WTC11 (cell line): ENCODE results near the gene MT1G.

Experiments used
- CREB1 ChIP-seq: sonication (generic); formaldehyde crosslinking; IDR thresholded peaks from 2 replicates; pipeline ENCODE4 v1.8.0; 2023; ENCODE audit warnings: mild to moderate bottlenecking, missing genetic modification reagents
- ETV6 ChIP-seq: sonication (generic); formaldehyde crosslinking; IDR thresholded peaks from 2 replicates; pipeline ENCODE4 v1.8.1; 2022; ENCODE audit warnings: mild to moderate bottlenecking, missing genetic modification reagents
- JUN ChIP-seq: sonication (generic); formaldehyde crosslinking; IDR thresholded peaks from 2 replicates; pipeline ENCODE4 v1.8.0; 2023; ENCODE audit warnings: mild to moderate bottlenecking, missing genetic modification reagents
- MXD4 ChIP-seq: fragments of 250-450 bp; sonication (Bioruptor Pico); IDR thresholded peaks from 2 replicates; pipeline ENCODE4 v1.8.0; 2021; ENCODE audit warnings: mild to moderate bottlenecking, moderate library complexity, borderline replicate concordance
- SMAD4 ChIP-seq: sonication (generic); formaldehyde crosslinking; IDR thresholded peaks from 2 replicates; pipeline ENCODE4 v1.8.0; 2022; ENCODE audit warnings: mild to moderate bottlenecking, missing genetic modification reagents
- USF2 ChIP-seq: sonication (generic); formaldehyde crosslinking; IDR thresholded peaks from 2 replicates; pipeline ENCODE4 v1.8.1; 2023; ENCODE audit warnings: mild to moderate bottlenecking, missing genetic modification reagents, moderate library complexity
- ZNF423 ChIP-seq: fragments of 250-450 bp; sonication (Bioruptor Pico); IDR thresholded peaks from 2 replicates; pipeline ENCODE4 v2.1.2; 2022; ENCODE audit warnings: mild to moderate bottlenecking, moderate library complexity
- TF ChIP-seq, protein P1 (sequence below): sonication (generic); formaldehyde crosslinking; IDR thresholded peaks from 2 replicates; pipeline ENCODE4 v1.8.1; 2023; ENCODE audit warnings: mild to moderate bottlenecking, missing genetic modification reagents
- TF ChIP-seq, protein P2 (sequence below): fragments of 200-600 bp; IDR thresholded peaks from 2 replicates; pipeline ENCODE4 v1.8.0; 2022; ENCODE audit warnings: antibody characterized with exemption
- TF ChIP-seq, protein P3 (sequence below): sonication (generic); formaldehyde crosslinking; IDR thresholded peaks from 2 replicates; pipeline ENCODE4 v1.8.1; 2022; ENCODE audit warnings: missing genetic modification reagents, borderline replicate concordance

DNA sequence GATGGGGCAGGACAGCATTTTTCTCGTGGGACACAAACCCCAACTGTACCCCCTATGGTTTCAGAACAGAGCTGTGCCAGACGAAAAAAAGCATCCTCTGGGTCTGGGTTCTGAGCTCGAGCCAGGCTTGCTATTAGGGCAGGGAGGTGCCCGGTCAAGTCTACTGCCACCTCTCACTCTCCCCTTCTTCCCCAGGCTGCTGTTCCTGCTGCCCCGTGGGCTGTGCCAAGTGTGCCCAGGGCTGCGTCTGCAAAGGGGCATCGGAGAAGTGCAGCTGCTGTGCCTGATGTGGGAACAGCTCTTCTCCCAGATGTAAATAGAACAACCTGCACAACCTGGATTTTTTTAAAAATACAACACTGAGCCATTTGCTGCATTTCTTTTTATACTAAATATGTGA, 41.2 kb downstream of the MT1G start:
- TF ChIP-seq, protein P1, sequence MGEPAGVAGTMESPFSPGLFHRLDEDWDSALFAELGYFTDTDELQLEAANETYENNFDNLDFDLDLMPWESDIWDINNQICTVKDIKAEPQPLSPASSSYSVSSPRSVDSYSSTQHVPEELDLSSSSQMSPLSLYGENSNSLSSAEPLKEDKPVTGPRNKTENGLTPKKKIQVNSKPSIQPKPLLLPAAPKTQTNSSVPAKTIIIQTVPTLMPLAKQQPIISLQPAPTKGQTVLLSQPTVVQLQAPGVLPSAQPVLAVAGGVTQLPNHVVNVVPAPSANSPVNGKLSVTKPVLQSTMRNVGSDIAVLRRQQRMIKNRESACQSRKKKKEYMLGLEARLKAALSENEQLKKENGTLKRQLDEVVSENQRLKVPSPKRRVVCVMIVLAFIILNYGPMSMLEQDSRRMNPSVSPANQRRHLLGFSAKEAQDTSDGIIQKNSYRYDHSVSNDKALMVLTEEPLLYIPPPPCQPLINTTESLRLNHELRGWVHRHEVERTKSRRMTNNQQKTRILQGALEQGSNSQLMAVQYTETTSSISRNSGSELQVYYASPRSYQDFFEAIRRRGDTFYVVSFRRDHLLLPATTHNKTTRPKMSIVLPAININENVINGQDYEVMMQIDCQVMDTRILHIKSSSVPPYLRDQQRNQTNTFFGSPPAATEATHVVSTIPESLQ (CRISPR knock-in tag), result no peak
- TF ChIP-seq, protein P2, sequence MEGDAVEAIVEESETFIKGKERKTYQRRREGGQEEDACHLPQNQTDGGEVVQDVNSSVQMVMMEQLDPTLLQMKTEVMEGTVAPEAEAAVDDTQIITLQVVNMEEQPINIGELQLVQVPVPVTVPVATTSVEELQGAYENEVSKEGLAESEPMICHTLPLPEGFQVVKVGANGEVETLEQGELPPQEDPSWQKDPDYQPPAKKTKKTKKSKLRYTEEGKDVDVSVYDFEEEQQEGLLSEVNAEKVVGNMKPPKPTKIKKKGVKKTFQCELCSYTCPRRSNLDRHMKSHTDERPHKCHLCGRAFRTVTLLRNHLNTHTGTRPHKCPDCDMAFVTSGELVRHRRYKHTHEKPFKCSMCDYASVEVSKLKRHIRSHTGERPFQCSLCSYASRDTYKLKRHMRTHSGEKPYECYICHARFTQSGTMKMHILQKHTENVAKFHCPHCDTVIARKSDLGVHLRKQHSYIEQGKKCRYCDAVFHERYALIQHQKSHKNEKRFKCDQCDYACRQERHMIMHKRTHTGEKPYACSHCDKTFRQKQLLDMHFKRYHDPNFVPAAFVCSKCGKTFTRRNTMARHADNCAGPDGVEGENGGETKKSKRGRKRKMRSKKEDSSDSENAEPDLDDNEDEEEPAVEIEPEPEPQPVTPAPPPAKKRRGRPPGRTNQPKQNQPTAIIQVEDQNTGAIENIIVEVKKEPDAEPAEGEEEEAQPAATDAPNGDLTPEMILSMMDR, result no peak
- TF ChIP-seq JUN (CRISPR knock-in tag), result no peak
- no peak for TF ChIP-seq USF2 (CRISPR knock-in tag)
- no peak for TF ChIP-seq ETV6 (CRISPR knock-in tag)
- TF ChIP-seq SMAD4, result no peak
- TF ChIP-seq, protein P3, sequence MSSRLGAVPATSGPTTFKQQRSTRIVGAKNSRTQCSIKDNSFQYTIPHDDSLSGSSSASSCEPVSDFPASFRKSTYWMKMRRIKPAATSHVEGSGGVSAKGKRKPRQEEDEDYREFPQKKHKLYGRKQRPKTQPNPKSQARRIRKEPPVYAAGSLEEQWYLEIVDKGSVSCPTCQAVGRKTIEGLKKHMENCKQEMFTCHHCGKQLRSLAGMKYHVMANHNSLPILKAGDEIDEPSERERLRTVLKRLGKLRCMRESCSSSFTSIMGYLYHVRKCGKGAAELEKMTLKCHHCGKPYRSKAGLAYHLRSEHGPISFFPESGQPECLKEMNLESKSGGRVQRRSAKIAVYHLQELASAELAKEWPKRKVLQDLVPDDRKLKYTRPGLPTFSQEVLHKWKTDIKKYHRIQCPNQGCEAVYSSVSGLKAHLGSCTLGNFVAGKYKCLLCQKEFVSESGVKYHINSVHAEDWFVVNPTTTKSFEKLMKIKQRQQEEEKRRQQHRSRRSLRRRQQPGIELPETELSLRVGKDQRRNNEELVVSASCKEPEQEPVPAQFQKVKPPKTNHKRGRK (CRISPR knock-in tag), result no peak
- TF ChIP-seq ZNF423, result no peak
- no peak for TF ChIP-seq MXD4 (CRISPR knock-in tag)
- TF ChIP-seq CREB1 (CRISPR knock-in tag), result no peak
